ENCODE measurements around the gene COL26A1.
A peak's percentile ranks its signal among the peaks of the same experiment; 100 is the strongest.

Gene COL26A1

GRCh38 chr7:101373812-101374614 is 11.3 kb downstream of the COL26A1 start:
- no peak for DNase-seq

GRCh38 chr7:101374990-101375389 is 12.3 kb downstream of the COL26A1 start:
- DNase-seq, result no peak

DNA sequence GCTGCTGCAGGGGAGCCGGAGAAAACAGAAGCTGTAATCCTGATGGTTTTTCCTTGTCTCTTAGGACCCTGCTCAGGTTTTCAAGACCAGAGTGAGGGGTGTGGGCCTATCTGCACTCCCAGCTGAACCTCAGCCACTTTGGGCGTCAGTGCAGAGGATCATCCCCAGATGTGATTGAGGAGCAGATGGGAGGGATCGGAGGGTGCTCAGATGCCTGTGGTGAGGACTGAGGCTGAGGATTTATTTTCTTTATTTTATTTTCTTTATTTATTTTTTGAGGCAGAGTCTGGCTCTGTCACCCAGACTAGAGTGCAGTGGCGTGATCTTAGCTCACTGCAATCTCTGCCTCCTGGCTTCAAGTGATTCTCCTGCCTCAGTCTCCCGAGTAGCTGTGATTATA is 13.9 kb downstream of the COL26A1 start:
- DNase-seq, result no peak

- DNase-seq, result no peak
Observed at GRCh38 chr7:101377189-101377736, 14.6 kb downstream of the COL26A1 start.

DNA sequence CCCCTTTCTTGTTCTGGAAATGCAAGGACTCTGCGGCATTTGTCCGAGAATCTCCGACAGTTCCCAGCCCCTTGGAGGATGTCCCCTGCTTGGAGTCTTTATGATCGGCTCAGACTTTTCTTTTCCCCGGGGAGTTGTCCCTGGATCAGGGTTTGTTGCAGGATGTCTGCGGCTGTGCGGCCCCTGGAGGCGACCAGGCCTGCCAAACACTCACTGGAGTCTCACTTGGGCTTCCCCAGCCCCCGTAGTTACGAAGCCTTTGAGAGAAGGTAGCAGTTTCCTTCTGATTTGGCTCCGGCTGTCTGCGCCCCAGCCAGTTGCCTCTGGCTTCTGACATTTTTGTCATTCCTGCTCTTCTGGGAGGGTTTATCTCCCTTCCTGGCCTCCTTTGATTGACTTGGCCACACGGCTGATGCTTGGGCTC is 16.1 kb downstream of the COL26A1 start:
- no peak for DNase-seq

GRCh38 chr7:101379302-101379701 is 16.6 kb downstream of the COL26A1 start:
- no peak for DNase-seq

DNA sequence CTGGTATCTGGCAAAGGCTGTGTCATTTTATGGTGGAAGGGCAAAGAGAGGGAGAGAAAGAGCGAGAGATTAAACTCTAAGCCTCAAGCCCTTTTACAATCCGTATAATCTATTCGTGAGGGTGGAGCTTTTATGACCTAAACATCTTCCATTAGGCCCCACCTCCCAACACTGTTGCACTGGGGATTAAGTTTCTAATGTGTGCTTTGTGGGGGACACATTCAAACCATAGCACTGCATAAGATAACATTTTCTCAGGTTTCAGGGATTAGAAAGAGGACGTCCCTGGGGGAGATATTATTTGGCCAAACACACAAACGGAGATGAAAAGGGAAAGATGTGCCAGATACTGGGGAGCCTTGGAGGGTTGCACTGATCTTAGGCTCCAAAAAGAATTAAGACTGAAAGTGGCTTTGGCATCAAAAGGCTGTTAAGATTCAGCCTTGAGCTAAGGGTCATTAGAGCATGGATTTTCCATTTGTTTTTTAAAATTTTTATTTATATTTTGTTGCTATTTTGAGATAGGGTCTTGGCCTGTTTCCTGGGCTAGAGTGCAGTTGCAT is 19.0 kb downstream of the COL26A1 start:
- no peak for DNase-seq

- no peak for DNase-seq
Observed at GRCh38 chr7:101382937-101383336, 20.3 kb downstream of the COL26A1 start.

GRCh38 chr7:101386177-101386557 is 23.5 kb downstream of the COL26A1 start:
- DNase-seq, result no peak

GRCh38 chr7:101386558-101387231 is 24.0 kb downstream of the COL26A1 start:
- DNase-seq, result no peak

DNA sequence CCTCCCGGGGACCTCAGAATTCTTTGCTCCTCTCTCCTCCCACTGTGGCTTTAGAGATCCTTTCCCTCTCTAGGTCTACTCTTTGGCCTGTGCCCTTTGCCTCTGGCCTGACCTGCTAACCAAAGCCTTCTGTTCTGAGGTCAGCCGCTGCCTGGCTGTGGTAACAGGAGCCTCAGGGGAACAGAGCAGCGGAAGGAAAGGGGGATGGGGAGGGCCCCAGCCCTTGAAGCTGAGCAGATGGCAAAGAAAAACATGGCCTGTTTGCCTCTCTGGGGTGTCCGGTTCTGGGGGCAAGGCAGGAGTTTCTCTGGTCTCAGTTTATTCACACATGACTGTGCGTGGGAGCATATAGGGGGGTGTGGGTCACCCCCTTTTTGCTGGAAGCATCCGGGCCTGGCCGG is 28.2 kb downstream of the COL26A1 start:
- DNase-seq, result peak; percentile 21

GRCh38 chr7:101391991-101392390 is 29.3 kb downstream of the COL26A1 start:
- DNase-seq, result no peak

- DNase-seq, result no peak
Observed at GRCh38 chr7:101393865-101394264, 31.2 kb downstream of the COL26A1 start.

- DNase-seq, result no peak
Observed at GRCh38 chr7:101395376-101395775, 32.7 kb downstream of the COL26A1 start.

GRCh38 chr7:101397243-101397642 is 34.6 kb downstream of the COL26A1 start:
- DNase-seq, result no peak

DNA sequence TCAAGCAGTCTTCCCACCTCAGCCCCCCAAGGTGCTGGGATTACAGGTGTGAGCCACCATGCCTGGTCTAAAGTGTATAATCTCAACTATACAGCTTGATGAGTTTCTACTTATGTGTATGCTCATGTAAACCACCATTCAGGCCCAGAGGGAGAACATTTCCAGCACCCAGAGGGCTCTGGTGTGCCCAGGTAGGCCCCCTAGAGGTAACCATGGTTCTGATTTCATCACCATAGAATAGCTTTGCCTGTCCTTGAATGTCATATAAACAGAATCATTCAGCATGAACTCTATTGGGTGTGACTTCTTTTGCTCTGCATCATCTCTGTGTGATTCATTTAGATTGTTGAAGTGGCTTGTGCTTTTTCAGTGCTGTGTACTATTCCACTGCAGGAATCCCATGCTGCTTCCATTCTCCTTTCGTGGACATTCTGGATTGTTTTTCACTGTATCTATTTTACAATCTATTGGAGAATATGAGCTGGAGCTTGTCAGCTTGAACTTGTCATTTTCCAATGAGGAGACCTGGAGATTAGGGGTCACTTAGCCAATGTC is 35.2 kb downstream of the COL26A1 start:
- DNase-seq, result no peak

DNA sequence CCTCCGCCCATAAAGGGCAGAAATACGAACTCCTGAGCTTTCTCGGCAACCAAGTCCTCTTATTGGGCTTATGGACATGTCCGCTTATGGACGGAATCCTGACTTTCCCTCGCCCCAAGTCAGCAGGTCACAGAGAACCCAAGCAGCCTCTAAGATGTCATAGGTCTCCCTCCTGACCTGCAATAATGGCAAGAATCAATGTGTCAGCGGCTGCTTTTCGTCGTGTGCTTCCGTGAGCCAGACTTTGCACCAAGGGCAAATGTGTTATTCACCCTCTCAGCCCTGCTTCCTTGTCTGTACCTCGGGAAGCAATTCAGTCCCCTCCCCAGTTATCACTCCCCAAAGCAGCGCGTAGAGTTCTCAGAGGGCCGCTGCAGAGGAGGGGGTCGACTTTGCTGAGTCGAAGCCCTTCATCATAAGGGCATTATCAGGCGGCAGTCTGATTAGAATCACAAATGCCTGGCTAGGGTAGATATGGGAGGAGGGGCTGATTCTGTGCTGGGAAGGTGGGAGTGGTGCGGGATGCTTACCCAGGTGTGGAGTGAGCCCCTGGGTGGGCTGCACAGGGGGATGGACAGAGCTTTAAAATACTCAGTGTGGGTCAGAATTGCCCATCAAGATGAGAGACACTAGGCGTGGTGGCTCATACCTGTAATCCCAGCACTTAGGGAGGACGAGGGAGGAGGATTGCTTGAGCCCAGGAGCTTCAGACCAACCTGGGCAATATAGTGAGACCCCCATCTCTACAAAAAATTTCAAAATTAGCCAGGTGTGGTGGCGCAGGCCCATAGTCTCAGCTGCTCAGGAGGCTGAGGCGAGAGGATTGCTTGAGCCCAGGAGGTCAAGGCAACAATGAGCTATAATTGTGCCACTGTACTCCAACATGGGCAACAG is 36.0 kb downstream of the COL26A1 start:
- no peak for DNase-seq

- DNase-seq, result no peak
Observed at GRCh38 chr7:101399759-101400158, 37.1 kb downstream of the COL26A1 start.

GRCh38 chr7:101400751-101401150 is 38.1 kb downstream of the COL26A1 start:
- DNase-seq, result no peak

DNA sequence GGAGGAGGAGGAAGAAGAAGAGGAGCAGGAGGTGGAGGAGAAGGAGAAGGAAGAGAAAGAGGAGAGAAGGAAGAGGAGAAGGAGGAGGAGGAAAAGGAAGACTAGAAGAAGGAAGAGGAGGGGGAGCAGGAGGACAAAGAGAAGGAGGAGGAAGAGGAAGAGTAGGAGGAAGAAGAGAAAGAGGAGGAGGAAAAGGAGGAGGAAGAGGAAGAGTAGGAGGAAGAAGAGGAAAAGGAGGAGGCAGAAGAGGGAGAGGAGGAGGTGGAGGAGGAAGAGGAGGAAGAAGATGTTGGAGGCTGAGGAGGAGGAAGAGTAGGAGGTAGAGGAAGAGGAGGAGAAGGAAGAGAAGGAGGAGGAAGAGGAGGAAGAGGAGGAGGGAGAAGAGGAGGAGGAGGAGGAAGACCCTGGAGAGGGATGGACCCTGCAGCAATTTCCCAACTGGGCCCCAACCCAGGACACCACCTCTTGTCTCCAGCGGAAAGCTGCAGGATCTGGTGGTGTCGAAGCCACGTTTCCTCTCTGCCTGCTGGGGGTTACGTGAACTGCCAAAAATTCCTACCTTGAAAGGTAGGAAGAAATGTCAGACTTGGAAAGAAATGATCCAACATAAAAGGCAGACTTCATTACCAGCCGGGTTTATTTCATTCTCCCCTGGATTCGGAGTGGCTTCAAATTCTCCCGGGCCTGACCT is 38.9 kb downstream of the COL26A1 start:
- DNase-seq, result no peak

DNA sequence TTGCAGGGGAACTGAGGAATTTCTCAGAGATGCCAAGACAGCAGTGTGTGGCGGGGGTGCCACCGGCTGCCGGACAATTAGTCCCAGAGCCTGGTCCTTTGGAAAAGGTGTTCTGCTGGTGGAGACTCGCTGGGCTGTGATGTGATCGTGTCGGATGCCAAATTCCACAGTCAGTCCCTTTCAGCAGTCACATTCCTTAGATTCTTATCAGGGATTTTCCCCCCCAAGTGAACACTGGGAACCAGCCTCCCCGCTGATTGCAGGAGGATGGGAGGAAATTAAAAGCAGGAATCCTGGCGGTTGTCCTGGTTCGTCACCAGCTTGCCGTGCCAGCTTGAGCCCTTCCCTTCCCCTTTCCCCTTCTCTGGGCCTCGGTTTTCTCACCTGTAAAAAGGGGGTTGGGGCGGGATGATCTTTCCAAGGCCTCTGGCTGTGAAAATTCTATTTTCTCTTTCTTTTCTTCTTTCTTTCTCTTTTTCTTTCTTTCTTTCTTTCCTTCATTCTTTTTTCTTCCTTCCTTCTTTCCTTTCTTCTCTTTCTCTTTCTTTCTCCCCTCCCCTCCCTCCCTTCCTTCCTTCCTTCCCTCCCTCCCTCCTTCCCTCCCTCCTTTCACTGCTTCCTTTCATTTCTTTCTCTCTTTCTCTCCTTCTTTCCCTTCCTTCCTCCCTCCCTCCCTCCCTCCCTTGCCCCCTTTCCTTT is 39.6 kb downstream of the COL26A1 start:
- DNase-seq, result no peak
